SU-DHL-6 (cell line): Measurements from ENCODE around the gene PCBP2.
"Not testable (repeated sequence)": the region's sequence is repeated elsewhere in the genome, so short reads cannot be mapped to it uniquely, and the experiment has no call there.

Experiments used
- H2AFZ ChIP-seq: fragments of 200-600 bp; sonication (generic); 2 replicates; pipeline ENCODE4 v1.6.1; 2014; ENCODE audit warnings: low read depth, mild to moderate bottlenecking, moderate library complexity, mixed read lengths, antibody characterized with exemption, low read length; ENCODE audit not compliant: severe bottlenecking
- H3F3A ChIP-seq: fragments of 200-600 bp; shearing (Covaris generic); 2 replicates; pipeline ENCODE4 v1.6.0; 2016; ENCODE audit warnings: antibody characterized with exemption, mild to moderate bottlenecking; ENCODE audit not compliant: insufficient read depth
- H3K27ac ChIP-seq: fragments of 200-600 bp; sonication (generic); 2 replicates; pipeline ENCODE4 v1.5.1; 2016; ENCODE audit warnings: low read depth, mild to moderate bottlenecking, low read length, moderate library complexity, mixed read lengths
- H3K27me3 ChIP-seq: fragments of 200-600 bp; sonication (generic), shearing (Covaris generic); 2 replicates; pipeline ENCODE4 v1.6.0; 2014; ENCODE audit warnings: mild to moderate bottlenecking, low read length
- H3K36me3 ChIP-seq: fragments of 200-600 bp; sonication (generic); 2 replicates; pipeline ENCODE4 v1.6.1; 2014; ENCODE audit warnings: mild to moderate bottlenecking, low read length, mixed read lengths
- H3K4me2 ChIP-seq: fragments of 300-600, 200-600 bp; shearing (Covaris generic), sonication (generic); 2 replicates; pipeline ENCODE4 v1.6.0; 2014; ENCODE audit warnings: low read length, low read depth, mild to moderate bottlenecking; ENCODE audit not compliant: poor library complexity, severe bottlenecking
- H3K4me3 ChIP-seq: fragments of 200-600 bp; sonication (generic); 2 replicates; pipeline ENCODE4 v1.5.1; 2014; ENCODE audit warnings: antibody characterized with exemption, low read length, mild to moderate bottlenecking, mixed read lengths; ENCODE audit not compliant: insufficient read depth, poor library complexity, severe bottlenecking
- H3K79me2 ChIP-seq: fragments of 200-600 bp; sonication (generic); 2 replicates; pipeline ENCODE4 v1.6.1; 2014; ENCODE audit warnings: mild to moderate bottlenecking, low read length, moderate library complexity; ENCODE audit not compliant: insufficient read depth
- H3K9ac ChIP-seq: fragments of 200-600 bp; sonication (generic); 2 replicates; pipeline ENCODE4 v1.7.0; 2014; ENCODE audit warnings: mild to moderate bottlenecking, low read length
- H3K9me2 ChIP-seq: fragments of 200-600 bp; sonication (generic); replicated peaks from 2 replicates; pipeline ENCODE4 v1.6.1; 2014; ENCODE audit warnings: low read length; ENCODE audit not compliant: insufficient read depth
- H3K9me3 ChIP-seq: fragments of 200-600 bp; sonication (generic); 2 replicates; pipeline ENCODE4 v1.6.1; 2014; ENCODE audit warnings: low read length, mixed read lengths; ENCODE audit not compliant: insufficient read depth
- H4K20me1 ChIP-seq: fragments of 200-600 bp; sonication (generic); 2 replicates; pipeline ENCODE4 v1.6.1; 2014; ENCODE audit warnings: low read depth, mild to moderate bottlenecking, antibody characterized with exemption, low read length, moderate library complexity, mixed read lengths
- CTCF ChIP-seq: fragments of 200-600 bp; sonication (generic); IDR thresholded peaks from one replicate; pipeline ENCODE4 v1.5.1; 2017; ENCODE audit warnings: antibody characterized with exemption, mild to moderate bottlenecking, low read length, moderate library complexity; ENCODE audit not compliant: insufficient read depth, poor library complexity, severe bottlenecking
- EZH2phosphoT487 ChIP-seq: fragments of 200-600 bp; sonication (generic), shearing (Covaris generic); conservative IDR thresholded peaks from 2 replicates; pipeline ENCODE4 v1.6.1; 2018; ENCODE audit warnings: mild to moderate bottlenecking, antibody characterized with exemption, low read length, moderate library complexity, mixed read lengths

PCBP2 gene

GRCh38 chr12:53480491-53481442, 28.9 kb downstream of the PCBP2 start:
- TF ChIP-seq CTCF (no peak), EZH2phosphoT487 (no peak)
- Histone ChIP-seq H2AFZ (no peak overlapping the region), H3K4me3 (no peak overlapping the region), H4K20me1 (peaks cover 22% of the 10 kb centered on the region; the same call in 1 of the 2 replicates), H3F3A (peaks cover 75% of the 10 kb centered on the region), H3K4me2 (no peak overlapping the region), H3K9me3 (no peaks in the 10 kb centered on the region), H3K36me3 (peaks cover 39% of the 10 kb centered on the region), H3K9ac (no peak overlapping the region), H3K79me2 (peaks cover 6% of the 10 kb centered on the region; the same call in 1 of the 2 replicates), H3K27ac (no peak overlapping the region), H3K27me3 (no peaks in the 10 kb centered on the region), H3K9me2 (no peaks in the 10 kb centered on the region)

GRCh38 chr12:53481458-53481857, 29.6 kb downstream of the PCBP2 start:
- H3K27ac ChIP-seq = not testable (repeated sequence)

DNA sequence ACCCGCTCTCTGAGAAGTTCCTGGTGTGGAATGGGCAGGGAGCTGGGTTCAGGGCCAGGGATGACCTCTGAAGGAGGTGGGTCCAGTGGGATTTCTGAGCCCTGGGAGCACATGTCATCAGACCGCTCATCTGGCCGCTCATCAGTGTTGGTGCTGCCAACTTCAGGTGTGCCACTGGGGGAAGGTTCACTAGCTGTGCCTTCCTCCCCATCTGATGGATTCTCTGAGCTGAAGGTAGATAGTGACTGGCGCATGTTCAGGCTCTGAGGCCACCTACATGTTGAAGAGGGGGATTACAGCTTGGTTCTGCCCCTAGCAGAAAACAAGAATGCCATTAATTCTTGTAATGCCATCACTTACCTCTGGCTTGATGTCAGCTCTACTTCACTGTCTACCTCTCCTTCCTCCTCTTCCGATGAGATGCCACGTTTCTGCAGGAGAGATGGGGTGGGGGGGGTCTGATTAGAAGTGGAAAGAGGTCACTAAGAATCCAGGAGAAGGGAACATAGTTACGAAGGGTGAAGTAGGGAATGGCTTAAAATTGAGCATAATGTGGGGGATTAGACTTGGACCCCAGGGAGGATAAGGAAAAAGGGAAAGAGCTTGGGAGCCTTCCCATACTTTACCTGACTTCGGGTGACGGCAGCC, 30.2 kb downstream of the PCBP2 start:
- no peak for TF ChIP-seq EZH2phosphoT487
- no peak for TF ChIP-seq CTCF
- Histone ChIP-seq H3K4me2 (no peak overlapping the region), H4K20me1 (peaks cover 20% of the 10 kb centered on the region; the same call in 1 of the 2 replicates), H3K9me2 (no peaks in the 10 kb centered on the region), H3K9me3 (no peaks in the 10 kb centered on the region), H2AFZ (no peak overlapping the region), H3K27me3 (no peaks in the 10 kb centered on the region), H3K79me2 (peaks cover 2% of the 10 kb centered on the region; the same call in 1 of the 2 replicates), H3K4me3 (no peak overlapping the region), H3K27ac (no peak overlapping the region), H3K36me3 (peaks cover 27% of the 10 kb centered on the region), H3F3A (peaks cover 62% of the 10 kb centered on the region), H3K9ac (no peak overlapping the region)

More at GRCh38 chr12:53481458-53481857, 29.6 kb downstream of the PCBP2 start:
- H3K79me2 ChIP-seq, H3K9me2 ChIP-seq, H3K9me3 ChIP-seq, H3K4me3 ChIP-seq, H3K27me3 ChIP-seq, H3K9ac ChIP-seq, H2AFZ ChIP-seq, H3K4me2 ChIP-seq: not testable (repeated sequence)
- Histone ChIP-seq H4K20me1 (peaks cover 22% of the 10 kb centered on the region; the same call in 1 of the 2 replicates), H3K36me3 (peaks cover 33% of the 10 kb centered on the region), H3F3A (peaks cover 68% of the 10 kb centered on the region)
